Astrocyte (in vitro differentiated cells and primary cell): ENCODE results near the gene AOAH. TPM values are rescaled to one million over a fixed set of nuclear protein-coding genes. Genes with fewer than 3 reads are reported as not detected.

ENCODE experiments used
- DNase-seq: peaks from one replicate; pipeline ENCODE4 v3.0.0-alpha.2; 2010; ENCODE audit warnings: low read depth
- FAIRE-seq: peaks from 2 replicates; lab custom pipeline; 2011; peaks lifted over from hg19 to GRCh38; lab: Jason Lieb, UNC
- H2AFZ ChIP-seq: 2 replicates; pipeline ENCODE4 v1.6.0; 2012; ENCODE audit warnings: low read depth, low read length, inconsistent platforms
- H3K27ac ChIP-seq: 2 replicates; pipeline ENCODE4 v1.5.1; 2011; ENCODE audit warnings: low read depth, low read length, inconsistent platforms
- H3K27me3 ChIP-seq: 2 replicates; pipeline ENCODE4 v1.6.0; 2011; ENCODE audit warnings: low read length, inconsistent platforms; ENCODE audit not compliant: insufficient read depth
- H3K36me3 ChIP-seq: 2 replicates; pipeline ENCODE4 v1.5.1; 2011; ENCODE audit warnings: low read length, inconsistent platforms; ENCODE audit not compliant: insufficient read depth
- H3K4me1 ChIP-seq: 2 replicates; pipeline ENCODE4 v1.5.1; 2011; ENCODE audit warnings: low read length, inconsistent platforms; ENCODE audit not compliant: insufficient read depth
- H3K4me2 ChIP-seq: 2 replicates; pipeline ENCODE4 v1.6.0; 2012; ENCODE audit warnings: low read length, inconsistent platforms
- H3K4me3 ChIP-seq: 2 replicates; pipeline ENCODE4 v1.5.1; 2011; ENCODE audit warnings: low read depth, mild to moderate bottlenecking, low read length, inconsistent platforms; ENCODE audit not compliant: insufficient read depth
- H3K79me2 ChIP-seq: 2 replicates; pipeline ENCODE4 v1.6.0; 2012; ENCODE audit warnings: mild to moderate bottlenecking, low read length, inconsistent platforms; ENCODE audit not compliant: insufficient read depth
- H3K9ac ChIP-seq: 2 replicates; pipeline ENCODE4 v1.6.0; 2012; ENCODE audit warnings: mild to moderate bottlenecking, low read length, inconsistent platforms
- H3K9me3 ChIP-seq: 2 replicates; pipeline ENCODE4 v1.5.1; 2012; ENCODE audit warnings: low read depth, mild to moderate bottlenecking, low read length, inconsistent platforms; ENCODE audit not compliant: insufficient read depth
- H4K20me1 ChIP-seq: 2 replicates; pipeline ENCODE4 v1.6.0; 2012; ENCODE audit warnings: low read length, inconsistent platforms; ENCODE audit not compliant: insufficient read depth
- H3K27ac Mint-ChIP-seq: one replicate; pipeline ENCODE4 v1.8.0; 2021; ENCODE audit warnings: mild to moderate bottlenecking, mixed read lengths; ENCODE audit not compliant: unreplicated experiment
- H3K27me3 Mint-ChIP-seq: one replicate; pipeline ENCODE4 v1.8.0; 2021; ENCODE audit warnings: low read depth, mixed read lengths; ENCODE audit not compliant: unreplicated experiment
- H3K36me3 Mint-ChIP-seq: one replicate; pipeline ENCODE4 v1.8.0; 2021; ENCODE audit warnings: low read depth, mixed read lengths; ENCODE audit not compliant: unreplicated experiment
- H3K4me1 Mint-ChIP-seq: one replicate; pipeline ENCODE4 v1.8.0; 2021; ENCODE audit warnings: low read depth, mixed read lengths; ENCODE audit not compliant: unreplicated experiment
- H3K4me3 Mint-ChIP-seq: one replicate; pipeline ENCODE4 v1.8.0; 2021; ENCODE audit warnings: mild to moderate bottlenecking, moderate library complexity, mixed read lengths; ENCODE audit not compliant: unreplicated experiment
- H3K9me3 Mint-ChIP-seq: one replicate; pipeline ENCODE4 v1.8.0; 2021; ENCODE audit warnings: mild to moderate bottlenecking, mixed read lengths; ENCODE audit not compliant: unreplicated experiment
- CTCF ChIP-seq: IDR thresholded peaks from 2 replicates; pipeline ENCODE4 v1.5.1; 2011; ENCODE audit warnings: low read depth, mild to moderate bottlenecking, inconsistent platforms, low read length, moderate library complexity; ENCODE audit not compliant: insufficient read depth
- EZH2 ChIP-seq: IDR thresholded peaks from 2 replicates; pipeline ENCODE4 v1.6.1; 2012; ENCODE audit warnings: mild to moderate bottlenecking, low read length, inconsistent platforms; ENCODE audit not compliant: insufficient read depth
- total RNA-seq: library from RNA; stranded (reverse); gene quantifications from 2 replicates; pipeline ENCODE4 v1.2.1, GENCODE V29; 2021

Gene AOAH
- total RNA-seq, 1 donor from 2014 or later, result not detected

DNA sequence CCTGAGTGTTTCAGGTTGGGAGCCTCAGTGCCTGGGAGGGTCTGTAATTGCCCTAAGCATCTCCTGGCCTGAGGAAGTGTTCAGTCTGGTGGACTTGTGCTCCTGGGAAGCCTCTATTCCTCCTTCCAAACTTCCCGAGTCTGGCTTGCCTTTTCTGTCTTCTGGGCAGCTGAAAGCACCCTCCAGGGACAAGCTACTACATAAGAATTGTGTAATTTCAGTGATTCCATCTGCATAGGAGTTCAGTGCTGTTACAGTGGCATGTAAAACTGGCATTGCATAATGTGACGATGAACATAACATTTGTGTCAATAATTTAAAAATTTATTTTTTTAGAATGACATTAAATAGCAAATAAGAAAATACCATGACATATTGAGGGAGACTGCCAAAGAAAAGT lies 109.3 kb downstream of the AOAH start:
- TF ChIP-seq CTCF, result no peak
- no peak for TF ChIP-seq EZH2

DNA sequence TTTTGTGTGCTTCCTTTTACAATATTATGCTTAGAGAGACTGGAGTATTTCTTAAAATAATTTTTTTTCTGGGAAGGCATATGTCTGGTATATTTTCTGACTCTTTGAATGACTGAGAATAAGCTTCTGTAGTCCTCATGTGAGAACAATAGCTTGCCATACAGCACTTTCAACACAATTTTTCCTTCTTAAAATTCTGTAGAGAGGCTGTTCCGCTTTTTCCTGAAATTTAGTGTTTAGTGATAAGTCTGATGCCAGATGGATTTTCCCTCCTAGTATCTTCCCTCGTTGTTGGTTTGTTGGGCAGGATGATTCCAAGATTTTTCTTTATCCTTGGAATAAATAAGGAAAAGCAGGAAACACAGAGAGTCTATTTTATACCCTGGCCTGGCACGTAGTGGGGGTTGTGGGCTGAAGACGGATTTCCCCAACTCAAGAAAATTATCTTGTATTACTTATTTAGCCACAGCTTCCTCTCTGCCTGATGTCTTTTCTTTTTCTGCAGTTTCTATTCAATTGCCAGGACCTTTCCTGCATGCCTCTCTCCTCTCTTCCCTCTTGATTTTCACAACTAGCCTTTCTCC lies 111.2 kb downstream of the AOAH start:
- no peaks in the 10 kb centered on the region for H3K36me3 ChIP-seq
- Mint-ChIP-seq H3K36me3 (no peaks in the 10 kb centered on the region), H3K4me1 (no peaks in the 10 kb centered on the region), H3K9me3 (no peaks in the 10 kb centered on the region), H3K27ac (no peak overlapping the region), H3K27me3 (no peaks in the 10 kb centered on the region), H3K4me3 (no peak overlapping the region)
- DNase-seq (no peak), FAIRE-seq (no peak)
- H3K4me1 ChIP-seq, result no peaks in the 10 kb centered on the region
- TF ChIP-seq CTCF (no peak), EZH2 (no peak)
- no peaks in the 10 kb centered on the region for H3K79me2 ChIP-seq
- no peak overlapping the region for H2AFZ ChIP-seq
- H3K9ac ChIP-seq, result no peak overlapping the region
- no peaks in the 10 kb centered on the region for H4K20me1 ChIP-seq
- no peak overlapping the region for H3K4me3 ChIP-seq
- no peaks in the 10 kb centered on the region for H3K27me3 ChIP-seq
- no peak overlapping the region for H3K27ac ChIP-seq
- H3K4me2 ChIP-seq, result no peak overlapping the region
- H3K9me3 ChIP-seq, result no peaks in the 10 kb centered on the region

More for the DNA sequence above, 109.3 kb downstream of the AOAH start:
- Histone ChIP-seq H4K20me1 (no peaks in the 10 kb centered on the region), H3K27me3 (no peaks in the 10 kb centered on the region), H3K79me2 (no peaks in the 10 kb centered on the region), H3K4me1 (no peaks in the 10 kb centered on the region), H3K27ac (no peak overlapping the region), H3K36me3 (no peaks in the 10 kb centered on the region), H3K9me3 (no peaks in the 10 kb centered on the region), H3K4me3 (no peak overlapping the region), H2AFZ (no peak overlapping the region), H3K4me2 (no peak overlapping the region), H3K9ac (no peak overlapping the region)
- DNase-seq (no peak), FAIRE-seq (no peak)
- H3K9me3 Mint-ChIP-seq, result no peaks in the 10 kb centered on the region
- H3K4me3 Mint-ChIP-seq, result no peak overlapping the region
- no peaks in the 10 kb centered on the region for H3K4me1 Mint-ChIP-seq
- no peak overlapping the region for H3K27ac Mint-ChIP-seq
- H3K36me3 Mint-ChIP-seq, result no peaks in the 10 kb centered on the region
- H3K27me3 Mint-ChIP-seq, result no peaks in the 10 kb centered on the region

GRCh38 chr7:36611703-36612102 lies 112.6 kb downstream of the AOAH start:
- Histone ChIP-seq H3K4me1 (no peaks in the 10 kb centered on the region), H3K27me3 (peaks cover 12% of the 10 kb centered on the region), H3K4me2 (no peak overlapping the region), H3K79me2 (no peaks in the 10 kb centered on the region), H3K9me3 (no peaks in the 10 kb centered on the region), H2AFZ (no peak overlapping the region), H3K4me3 (no peak overlapping the region), H3K9ac (no peak overlapping the region), H3K27ac (no peak overlapping the region), H3K36me3 (no peaks in the 10 kb centered on the region), H4K20me1 (no peaks in the 10 kb centered on the region)
- DNase-seq (no peak), FAIRE-seq (no peak)
- H3K4me1 Mint-ChIP-seq, result peaks cover 8% of the 10 kb centered on the region
- H3K4me3 Mint-ChIP-seq, result no peak overlapping the region
- H3K36me3 Mint-ChIP-seq, result no peaks in the 10 kb centered on the region
- no peaks in the 10 kb centered on the region for H3K9me3 Mint-ChIP-seq
- TF ChIP-seq EZH2, result no peak
- TF ChIP-seq CTCF, result no peak
- no peak overlapping the region for H3K27ac Mint-ChIP-seq
- H3K27me3 Mint-ChIP-seq, result no peaks in the 10 kb centered on the region
